Parathyroid adenoma (tissue), 2 donors: ENCODE data around the gene OBSCN.

Experiments used
- H2AFZ ChIP-seq: fragments of 300-600 bp; sonication (generic); one replicate; pipeline ENCODE4 v1.7.0; 2017; ENCODE audit warnings: antibody characterized with exemption, mild to moderate bottlenecking
- H3K27ac ChIP-seq: fragments of 300-600 bp; sonication (generic); one replicate; pipeline ENCODE4 v1.7.0; 2017
- H3K27me3 ChIP-seq: fragments of 300-600 bp; sonication (generic); one replicate; pipeline ENCODE4 v1.7.0; 2017; ENCODE audit warnings: low read length; ENCODE audit not compliant: control insufficient read depth, insufficient read depth
- H3K36me3 ChIP-seq: fragments of 300-600 bp; sonication (generic); one replicate; pipeline ENCODE4 v1.7.0; 2017; ENCODE audit warnings: low read length; ENCODE audit not compliant: control insufficient read depth, insufficient read depth
- H3K4me1 ChIP-seq: fragments of 300-600 bp; sonication (generic); one replicate; pipeline ENCODE4 v1.7.0; 2017; ENCODE audit warnings: control low read depth
- H3K4me2 ChIP-seq: fragments of 300-600 bp; sonication (generic); one replicate; pipeline ENCODE4 v1.7.0; 2017; ENCODE audit warnings: low read length
- H3K4me3 ChIP-seq: fragments of 300-600 bp; sonication (generic); one replicate; pipeline ENCODE4 v1.7.0; 2017; ENCODE audit warnings: low read depth, low read length
- H3K79me2 ChIP-seq: fragments of 300-600 bp; sonication (generic); one replicate; pipeline ENCODE4 v1.7.0; 2017; ENCODE audit warnings: control low read depth
- H3K9ac ChIP-seq: fragments of 300-600 bp; sonication (generic); one replicate; pipeline ENCODE4 v1.7.0; 2017; ENCODE audit warnings: mild to moderate bottlenecking
- H3K9me3 ChIP-seq: fragments of 300-600 bp; sonication (generic); one replicate; pipeline ENCODE4 v1.7.0; 2017; ENCODE audit warnings: low read length; ENCODE audit not compliant: control insufficient read depth
- TF ChIP-seq, protein P1 (sequence below): fragments of 300-600 bp; sonication (generic); IDR thresholded peaks from one replicate; pipeline ENCODE4 v1.7.0; 2017; ENCODE audit warnings: antibody characterized with exemption, mild to moderate bottlenecking
- donor health status: primary hyperparathyroidism.

OBSCN gene

DNA sequence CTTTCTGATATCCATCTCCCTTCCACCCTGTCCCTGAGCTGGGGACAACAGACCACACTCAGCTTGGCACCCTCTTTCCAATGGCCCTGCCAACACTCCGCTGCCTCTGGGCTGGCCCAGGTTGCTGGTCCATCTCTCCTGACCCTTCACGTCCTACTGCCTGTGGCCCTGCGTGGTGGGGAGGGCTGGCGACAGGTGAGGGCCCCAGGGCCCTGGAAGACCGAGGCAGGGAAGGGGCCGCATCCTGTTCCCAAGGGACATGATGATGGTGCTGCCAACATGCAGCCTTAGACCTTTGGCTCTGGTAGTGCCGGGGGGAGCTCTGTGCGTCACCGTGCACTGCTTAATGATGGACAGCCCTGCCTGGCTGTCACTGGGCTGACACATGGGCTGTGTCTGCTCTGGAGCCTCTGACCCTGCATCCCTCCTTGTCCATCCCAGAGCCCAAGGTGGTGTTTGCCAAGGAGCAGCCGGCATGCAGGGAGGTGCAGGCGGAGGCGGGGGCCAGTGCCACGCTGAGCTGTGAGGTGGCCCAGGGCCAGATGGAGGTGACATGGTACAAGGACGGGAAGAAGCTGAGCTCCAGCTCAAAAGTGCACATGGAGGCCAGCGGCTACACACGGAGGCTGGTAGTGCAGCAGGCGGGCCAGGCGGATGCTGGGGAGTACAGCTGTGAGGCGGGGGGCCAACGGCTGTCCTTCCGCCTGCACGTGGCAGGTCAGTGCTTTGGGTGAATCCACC, 65.2 kb downstream of the OBSCN start:
- Histone ChIP-seq H3K4me3 (no peak overlapping the region), H3K4me2 (no peak overlapping the region), H3K27me3 (no peaks in the 10 kb centered on the region), H3K9me3 (no peaks in the 10 kb centered on the region), H3K4me1 (no peaks in the 10 kb centered on the region), H3K9ac (no peak overlapping the region), H3K79me2 (no peaks in the 10 kb centered on the region), H2AFZ (no peak overlapping the region), H3K27ac (no peak overlapping the region), H3K36me3 (no peaks in the 10 kb centered on the region)
- TF ChIP-seq, protein P1, sequence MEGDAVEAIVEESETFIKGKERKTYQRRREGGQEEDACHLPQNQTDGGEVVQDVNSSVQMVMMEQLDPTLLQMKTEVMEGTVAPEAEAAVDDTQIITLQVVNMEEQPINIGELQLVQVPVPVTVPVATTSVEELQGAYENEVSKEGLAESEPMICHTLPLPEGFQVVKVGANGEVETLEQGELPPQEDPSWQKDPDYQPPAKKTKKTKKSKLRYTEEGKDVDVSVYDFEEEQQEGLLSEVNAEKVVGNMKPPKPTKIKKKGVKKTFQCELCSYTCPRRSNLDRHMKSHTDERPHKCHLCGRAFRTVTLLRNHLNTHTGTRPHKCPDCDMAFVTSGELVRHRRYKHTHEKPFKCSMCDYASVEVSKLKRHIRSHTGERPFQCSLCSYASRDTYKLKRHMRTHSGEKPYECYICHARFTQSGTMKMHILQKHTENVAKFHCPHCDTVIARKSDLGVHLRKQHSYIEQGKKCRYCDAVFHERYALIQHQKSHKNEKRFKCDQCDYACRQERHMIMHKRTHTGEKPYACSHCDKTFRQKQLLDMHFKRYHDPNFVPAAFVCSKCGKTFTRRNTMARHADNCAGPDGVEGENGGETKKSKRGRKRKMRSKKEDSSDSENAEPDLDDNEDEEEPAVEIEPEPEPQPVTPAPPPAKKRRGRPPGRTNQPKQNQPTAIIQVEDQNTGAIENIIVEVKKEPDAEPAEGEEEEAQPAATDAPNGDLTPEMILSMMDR, result no peak

DNA sequence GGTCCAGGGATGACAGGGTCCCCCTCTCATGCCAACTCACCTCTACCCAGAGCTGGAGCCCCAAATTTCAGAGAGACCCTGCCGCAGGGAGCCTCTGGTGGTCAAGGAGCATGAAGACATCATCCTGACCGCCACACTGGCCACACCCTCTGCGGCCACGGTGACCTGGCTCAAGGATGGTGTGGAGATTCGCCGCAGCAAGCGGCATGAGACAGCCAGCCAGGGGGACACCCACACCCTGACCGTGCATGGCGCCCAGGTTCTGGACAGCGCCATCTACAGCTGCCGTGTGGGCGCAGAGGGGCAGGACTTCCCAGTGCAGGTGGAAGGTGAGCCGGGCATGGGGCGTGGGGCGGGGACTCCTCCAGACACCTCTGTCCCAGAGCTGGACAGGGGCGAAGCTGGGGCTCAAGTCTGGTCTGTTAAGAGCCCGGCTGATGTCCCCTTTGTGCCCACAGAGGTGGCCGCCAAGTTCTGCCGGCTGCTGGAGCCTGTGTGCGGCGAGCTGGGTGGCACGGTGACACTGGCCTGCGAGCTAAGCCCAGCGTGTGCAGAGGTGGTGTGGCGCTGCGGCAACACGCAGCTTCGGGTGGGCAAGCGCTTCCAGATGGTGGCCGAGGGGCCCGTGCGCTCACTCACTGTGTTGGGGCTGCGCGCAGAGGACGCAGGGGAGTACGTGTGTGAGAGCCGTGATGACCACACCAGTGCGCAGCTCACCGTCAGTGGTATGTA, 66.0 kb downstream of the OBSCN start:
- Histone ChIP-seq H3K9ac (no peak overlapping the region), H3K4me1 (no peaks in the 10 kb centered on the region), H3K36me3 (no peaks in the 10 kb centered on the region), H3K4me2 (no peak overlapping the region), H3K4me3 (no peak overlapping the region), H3K9me3 (no peaks in the 10 kb centered on the region), H3K27me3 (no peaks in the 10 kb centered on the region), H3K79me2 (no peaks in the 10 kb centered on the region), H2AFZ (no peak overlapping the region), H3K27ac (no peak overlapping the region)
- TF ChIP-seq, protein P1, result no peak

DNA sequence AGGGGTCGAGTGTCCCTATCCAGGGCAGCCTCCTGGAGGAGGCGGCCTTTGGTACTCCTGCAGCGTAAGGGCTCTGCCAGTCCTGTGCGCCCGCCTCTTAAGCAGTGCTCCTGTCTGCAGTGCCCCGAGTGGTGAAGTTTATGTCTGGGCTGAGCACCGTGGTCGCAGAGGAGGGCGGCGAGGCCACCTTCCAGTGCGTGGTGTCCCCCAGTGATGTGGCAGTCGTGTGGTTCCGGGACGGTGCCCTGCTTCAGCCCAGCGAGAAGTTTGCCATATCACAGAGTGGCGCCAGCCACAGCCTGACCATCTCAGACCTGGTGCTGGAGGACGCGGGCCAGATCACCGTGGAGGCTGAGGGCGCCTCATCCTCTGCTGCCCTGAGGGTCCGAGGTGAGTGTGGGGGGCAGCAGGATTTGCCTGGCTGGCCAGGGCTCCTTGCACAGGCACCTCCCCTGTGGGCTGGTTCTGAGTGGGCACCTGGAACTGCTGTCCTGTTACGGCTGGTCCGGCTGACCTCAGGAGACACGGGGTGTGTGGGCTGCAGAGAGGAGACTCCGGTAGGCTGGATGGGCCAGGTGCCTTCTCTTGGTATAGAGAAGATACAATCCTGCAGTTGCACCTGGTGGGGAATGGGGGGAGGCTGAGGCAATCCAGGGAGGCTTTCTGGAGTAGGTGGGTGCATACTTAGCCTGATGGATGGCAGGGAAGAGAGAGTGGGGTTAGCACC, 66.8 kb downstream of the OBSCN start:
- TF ChIP-seq, protein P1, result no peak
- no peak overlapping the region for H3K9ac ChIP-seq
- no peak overlapping the region for H3K4me3 ChIP-seq

DNA sequence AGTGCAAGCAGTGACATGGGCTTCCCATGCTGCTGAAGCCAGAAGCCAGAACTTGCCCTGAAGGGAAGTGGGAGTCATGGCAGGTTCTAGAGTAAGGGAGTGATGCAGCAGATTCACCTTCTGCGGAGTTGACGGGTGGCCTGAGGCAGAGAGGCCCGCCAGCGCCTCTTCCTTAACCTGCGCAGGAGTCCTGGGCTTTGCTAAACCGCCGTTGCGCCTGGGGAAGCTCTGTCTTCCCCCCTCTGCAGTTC, 67.3 kb downstream of the OBSCN start:
- Histone ChIP-seq H3K4me1 (no peaks in the 10 kb centered on the region), H2AFZ (peak overlapping the region; percentile 91), H3K36me3 (no peaks in the 10 kb centered on the region), H3K9ac (no peak overlapping the region), H3K4me3 (peak overlapping the region; percentile 74), H3K4me2 (peak overlapping the region; percentile 92), H3K27ac (no peak overlapping the region), H3K79me2 (no peaks in the 10 kb centered on the region), H3K9me3 (no peaks in the 10 kb centered on the region), H3K27me3 (no peaks in the 10 kb centered on the region)
- TF ChIP-seq, protein P1, result no peak

More for the DNA sequence above, 66.8 kb downstream of the OBSCN start:
- Histone ChIP-seq H3K79me2 (no peaks in the 10 kb centered on the region), H3K27ac (no peak overlapping the region), H3K36me3 (no peaks in the 10 kb centered on the region), H3K27me3 (no peaks in the 10 kb centered on the region), H3K9me3 (no peaks in the 10 kb centered on the region), H3K4me2 (peak overlapping the region; percentile 92), H2AFZ (no peak overlapping the region), H3K4me1 (no peaks in the 10 kb centered on the region)
